Right atrium auricular region (tissue), 2 donors: ENCODE results near the gene ENDOD1. TPM values are rescaled to one million over a fixed set of nuclear protein-coding genes. Genes with fewer than 3 reads are reported as not detected.

ENCODE experiments used
- DNase-seq: peaks from one replicate; pipeline ENCODE4 v3.0.0-alpha.2; 2019; ENCODE audit warnings: low spot score
- H3K27ac ChIP-seq, 2 donors: fragments of 200-600 bp; sonication (generic); 1 replicate in 1 of 2; 2 replicates in 1 of 2; pipeline ENCODE4 v1.5.1; 2016 to 2019
- H3K27me3 ChIP-seq, 2 donors: fragments of 200-600 bp; sonication (generic); one replicate each; pipeline versions ENCODE4 v1.5.1 to v1.6.0; 2017 to 2019
- H3K36me3 ChIP-seq: fragments of 200-600 bp; sonication (generic); one replicate; pipeline ENCODE4 v1.5.1; 2016
- H3K4me1 ChIP-seq, 2 donors: fragments of 200-600 bp; sonication (generic); one replicate each; pipeline versions ENCODE4 v1.5.1 to v1.6.0; 2017 to 2019
- H3K4me3 ChIP-seq, 2 donors: fragments of 200-600 bp; sonication (generic); 1 replicate in 1 of 2; 2 replicates in 1 of 2; pipeline ENCODE4 v1.5.1; 2017 to 2019; ENCODE audit warnings: mild to moderate bottlenecking in 1 of 2, moderate library complexity in 1 of 2
- H3K9me3 ChIP-seq, 2 donors: fragments of 200-600 bp; sonication (generic); one replicate each; pipeline ENCODE4 v1.5.1; 2019
- total RNA-seq, 2 donors: library from RNA; depleted of rRNA; stranded (reverse); fragments of >200 nt; gene quantifications; one replicate each; pipeline ENCODE4 v1.1.0, GENCODE V29; 2016
- TF ChIP-seq, protein P1 (sequence below), 2 donors: fragments of 200-600 bp; sonication (generic); IDR thresholded peaks; one replicate each; pipeline ENCODE4 v1.5.1; 2019; ENCODE audit warnings: antibody characterized with exemption in 2 of 2

The ENDOD1 gene
- total RNA-seq, 2 donors from 2014 or later: 18.8 to 27.7 TPM

DNA sequence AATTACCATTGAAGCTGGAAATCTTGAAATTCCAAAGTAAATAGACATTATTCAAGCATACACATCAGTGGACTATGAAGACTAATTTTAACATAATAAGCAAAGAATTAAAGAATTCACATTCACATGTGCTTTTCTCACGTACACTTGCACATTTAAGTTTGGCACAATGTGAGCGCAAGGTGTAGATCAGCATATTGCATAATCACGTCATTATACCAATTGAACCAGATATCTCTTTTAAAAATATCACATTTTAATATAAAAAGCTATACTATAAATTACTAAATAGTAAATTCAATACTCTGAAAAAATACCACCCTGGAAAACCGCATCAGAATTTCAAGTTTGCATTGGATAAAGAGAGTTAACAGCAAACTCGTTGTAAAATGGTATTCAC is 80.6 kb downstream of the ENDOD1 start:
- Histone ChIP-seq H3K27me3 (no peaks in the 10 kb centered on the region), H3K4me3 (no peak overlapping the region), H3K36me3 (no peaks in the 10 kb centered on the region), H3K27ac (no peak overlapping the region), H3K9me3 (no peaks in the 10 kb centered on the region), H3K4me1 (no peaks in the 10 kb centered on the region)
- DNase-seq: no peak
- TF ChIP-seq, protein P1, sequence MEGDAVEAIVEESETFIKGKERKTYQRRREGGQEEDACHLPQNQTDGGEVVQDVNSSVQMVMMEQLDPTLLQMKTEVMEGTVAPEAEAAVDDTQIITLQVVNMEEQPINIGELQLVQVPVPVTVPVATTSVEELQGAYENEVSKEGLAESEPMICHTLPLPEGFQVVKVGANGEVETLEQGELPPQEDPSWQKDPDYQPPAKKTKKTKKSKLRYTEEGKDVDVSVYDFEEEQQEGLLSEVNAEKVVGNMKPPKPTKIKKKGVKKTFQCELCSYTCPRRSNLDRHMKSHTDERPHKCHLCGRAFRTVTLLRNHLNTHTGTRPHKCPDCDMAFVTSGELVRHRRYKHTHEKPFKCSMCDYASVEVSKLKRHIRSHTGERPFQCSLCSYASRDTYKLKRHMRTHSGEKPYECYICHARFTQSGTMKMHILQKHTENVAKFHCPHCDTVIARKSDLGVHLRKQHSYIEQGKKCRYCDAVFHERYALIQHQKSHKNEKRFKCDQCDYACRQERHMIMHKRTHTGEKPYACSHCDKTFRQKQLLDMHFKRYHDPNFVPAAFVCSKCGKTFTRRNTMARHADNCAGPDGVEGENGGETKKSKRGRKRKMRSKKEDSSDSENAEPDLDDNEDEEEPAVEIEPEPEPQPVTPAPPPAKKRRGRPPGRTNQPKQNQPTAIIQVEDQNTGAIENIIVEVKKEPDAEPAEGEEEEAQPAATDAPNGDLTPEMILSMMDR (IDR thresholded peaks at IDR 0.05): no peak

DNA sequence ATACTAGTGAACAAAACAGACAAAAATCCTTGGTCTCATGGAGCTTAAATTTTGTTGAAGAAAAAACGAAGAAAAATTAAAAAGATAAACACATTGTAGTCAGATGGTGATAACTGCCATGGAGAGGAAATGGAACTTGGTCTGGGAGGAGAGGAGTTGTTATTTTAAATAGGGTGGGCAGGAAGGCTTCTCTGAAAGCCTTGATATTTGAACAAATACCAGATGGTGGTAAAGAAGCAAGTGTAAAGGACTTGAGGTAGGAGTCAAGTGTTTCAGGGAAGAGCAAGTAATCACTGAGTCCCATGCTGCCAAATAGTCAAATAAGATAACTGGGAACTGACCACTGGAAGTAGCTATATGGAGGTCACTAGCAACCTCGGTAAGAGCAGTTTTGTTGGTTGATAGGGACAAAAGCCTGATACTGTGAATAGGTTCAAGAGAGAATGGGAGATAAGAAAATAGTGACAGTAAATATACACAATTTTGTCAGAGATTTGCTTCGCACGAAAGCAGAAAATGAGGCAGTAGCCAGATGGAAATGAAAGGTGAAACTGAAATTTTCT is 86.3 kb downstream of the ENDOD1 start:
- Histone ChIP-seq H3K27ac (no peak overlapping the region), H3K27me3 (no peaks in the 10 kb centered on the region), H3K4me3 (no peak overlapping the region), H3K9me3 (no peaks in the 10 kb centered on the region), H3K36me3 (peaks cover 5% of the 10 kb centered on the region), H3K4me1 (no peaks in the 10 kb centered on the region)
- DNase-seq: no peak
- TF ChIP-seq, protein P1 (IDR thresholded peaks at IDR 0.05): no peak

Other genes with a start within 250 kb of the ENDOD1 start
- gene CWC15, start 116.3 kb upstream of the ENDOD1 start, total RNA-seq: 10 to 100 TPM; 45.3 to 48.6 TPM
- gene KDM4D, start 116.1 kb upstream of the ENDOD1 start, total RNA-seq: 1 to 10 TPM in 1 of 2 donors, under 1 TPM in 1; 0.90 to 1.1 TPM
- gene KDM4E, start 64.6 kb upstream of the ENDOD1 start, total RNA-seq: not detected
- not detected for gene KDM4F, start 40.4 kb upstream of the ENDOD1 start, total RNA-seq
- 10 to 100 TPM; 24.7 to 37.4 TPM for gene SRSF8, start 22.9 kb upstream of the ENDOD1 start, total RNA-seq
- gene SESN3, start 141.4 kb downstream of the ENDOD1 start, total RNA-seq: 10 to 100 TPM in 1 of 2 donors, 1 to 10 TPM in 1; 9.9 to 13.3 TPM